Pancreas (tissue), 10 donors: ENCODE measurements around the gene IL18R1. TPM values are rescaled to one million over a fixed set of nuclear protein-coding genes. Genes with fewer than 3 reads are reported as not detected.

Experiments
- ATAC-seq, 4 donors: fragments of 200-7000 bp; cut with Tn5 transposase; one replicate each; pipeline versions ENCODE4 v1.8.0 to v1.9.1; 2020; ENCODE audit warnings: mild to moderate bottlenecking in 4 of 4, moderate library complexity in 4 of 4
- DNase-seq, 6 donors: peaks; one replicate each; pipeline ENCODE4 v3.0.0-alpha.2; 2020
- FAIRE-seq: peaks from 2 replicates; lab custom pipeline; 2012; peaks lifted over from hg19 to GRCh38; lab: Jason Lieb, UNC
- H3K27ac ChIP-seq, 4 donors: fragments of 200-600 bp; sonication (generic); 1 replicate in 3 of 4; 2 replicates in 1 of 4; pipeline versions ENCODE4 v1.5.0 to v1.8.0; 2020
- H3K27me3 ChIP-seq, 4 donors: fragments of 200-600 bp; one replicate each; pipeline ENCODE4 v1.8.0; 2021
- H3K36me3 ChIP-seq, 3 donors: fragments of 200-600 bp; sonication (generic) in 1 of 3; one replicate each; pipeline versions ENCODE4 v1.5.0 to v1.8.0; 2020 to 2021
- H3K4me1 ChIP-seq, 3 donors: fragments of 200-600 bp; one replicate each; pipeline ENCODE4 v1.8.0; 2021
- H3K4me3 ChIP-seq, 4 donors: fragments of 200-600 bp; sonication (generic) in 2 of 4; one replicate each; pipeline versions ENCODE4 v1.5.0 to v1.8.0; 2020 to 2021
- H3K9me3 ChIP-seq, 4 donors: fragments of 200-600 bp; one replicate each; pipeline ENCODE4 v1.8.0; 2021
- WGBS, 2 donors: extraction: QIAGEN DNeasy Blood & Tissue Kit; methylation state at CpG; one replicate each; pipeline ENCODE4 v1.1.7; 2013; 5-methylcytosine and 5-hydroxymethylcytosine counted together
- intact Hi-C, 3 donors: fragments of 100-400 bp; cut with DNase I; formaldehyde crosslinking; loops; one replicate each; pipeline versions ENCODE4 v1.11.1 to v1.14.2; 2022
- polyA plus RNA-seq, 2 donors: library from polyadenylated mRNA; stranded (reverse); fragments of 200-250 nt; gene quantifications; one replicate each; pipeline ENCODE4 v1.2.3, GENCODE V29; 2013
- total RNA-seq, 6 donors: library from RNA; stranded (reverse); fragmentation: NEBNext Ultra II Directional in 4 of 6; extraction: Animal tissue kit (Norgen Biotek cat#: 25700) in 4 of 6; gene quantifications; one replicate each; pipeline versions ENCODE4 v1.2.1 to v1.2.4, GENCODE V29; 2021 to 2023
- TF ChIP-seq, protein P1 (sequence below), 4 donors: fragments of 200-600 bp; sonication (generic) in 3 of 4; IDR thresholded peaks; one replicate each; pipeline versions ENCODE4 v1.5.0 to v1.8.0; 2021; ENCODE audit warnings: antibody characterized with exemption in 4 of 4
- donor health status: healthy with polysubstance abuse.
- donor health status: DM: no; HTN: no; CAD: no; lungs with moderate emphysema.
- donor health status: DM: no; HTN: no; CAD: no.
- donor health status: control.
- donor health status: control.
- donor health status: Bipolar disorder and iron deficiency.
- donor health status: DM: yes; HTN: yes; CAD: no.
- donor health status: DM: no; HTN: no; CAD: no.
- donor health status: DM: no; HTN: no; CAD: no.
- donor health status: DM: yes; HTN: yes; CAD: no.

The IL18R1 gene
- total and polyA plus RNA-seq, 8 donors, result 0.51 to 1.6 (median 0.91) TPM

DNA sequence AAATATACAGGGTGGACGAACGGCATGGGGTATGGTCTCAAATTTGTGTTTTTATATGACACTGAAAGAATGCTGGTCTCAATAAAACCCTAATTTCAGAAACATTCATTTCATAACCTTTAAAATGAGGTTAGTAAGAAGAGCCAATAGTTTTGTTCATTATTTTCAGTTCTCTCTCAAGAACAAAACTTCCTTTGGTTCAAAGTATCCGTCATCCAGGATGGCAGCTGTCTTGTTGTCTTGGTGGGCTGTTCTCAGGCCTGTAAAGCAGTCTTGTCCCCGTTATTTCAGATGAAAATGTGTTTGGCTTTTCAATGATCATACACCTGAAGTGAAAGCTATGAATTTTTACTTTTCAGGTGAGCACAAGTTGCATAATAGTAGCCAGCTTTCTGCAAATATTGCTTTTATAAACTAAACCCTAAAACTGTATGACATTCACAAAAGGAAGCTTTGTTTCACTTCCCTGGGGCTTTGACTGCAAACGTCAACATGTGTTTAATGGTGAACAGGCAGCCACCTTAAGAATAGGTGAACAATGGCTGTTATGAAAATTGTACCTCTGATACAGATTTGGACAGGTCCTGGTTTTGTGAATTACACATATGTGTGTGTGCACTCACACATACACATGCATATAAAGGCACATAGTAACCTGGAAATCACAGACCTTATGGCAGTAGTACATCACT is 70.0 kb downstream of the IL18R1 start:
- no peak overlapping the region for H3K4me3 ChIP-seq
- H3K9me3 ChIP-seq, result peaks cover 0 to 6% (median 0%) of the 10 kb centered on the region in 4 donors
- WGBS, 2 donors, result 52 to 58% methylated on average over 5 of the region's 5 CpGs
- DNase-seq (no peak), FAIRE-seq (no peak), ATAC-seq (no peak)
- H3K36me3 ChIP-seq, result no peaks in the 10 kb centered on the region
- no peaks in the 10 kb centered on the region for H3K4me1 ChIP-seq
- H3K27ac ChIP-seq, result no peak overlapping the region
- intact Hi-C loops, result no loop called here
- TF ChIP-seq, protein P1, sequence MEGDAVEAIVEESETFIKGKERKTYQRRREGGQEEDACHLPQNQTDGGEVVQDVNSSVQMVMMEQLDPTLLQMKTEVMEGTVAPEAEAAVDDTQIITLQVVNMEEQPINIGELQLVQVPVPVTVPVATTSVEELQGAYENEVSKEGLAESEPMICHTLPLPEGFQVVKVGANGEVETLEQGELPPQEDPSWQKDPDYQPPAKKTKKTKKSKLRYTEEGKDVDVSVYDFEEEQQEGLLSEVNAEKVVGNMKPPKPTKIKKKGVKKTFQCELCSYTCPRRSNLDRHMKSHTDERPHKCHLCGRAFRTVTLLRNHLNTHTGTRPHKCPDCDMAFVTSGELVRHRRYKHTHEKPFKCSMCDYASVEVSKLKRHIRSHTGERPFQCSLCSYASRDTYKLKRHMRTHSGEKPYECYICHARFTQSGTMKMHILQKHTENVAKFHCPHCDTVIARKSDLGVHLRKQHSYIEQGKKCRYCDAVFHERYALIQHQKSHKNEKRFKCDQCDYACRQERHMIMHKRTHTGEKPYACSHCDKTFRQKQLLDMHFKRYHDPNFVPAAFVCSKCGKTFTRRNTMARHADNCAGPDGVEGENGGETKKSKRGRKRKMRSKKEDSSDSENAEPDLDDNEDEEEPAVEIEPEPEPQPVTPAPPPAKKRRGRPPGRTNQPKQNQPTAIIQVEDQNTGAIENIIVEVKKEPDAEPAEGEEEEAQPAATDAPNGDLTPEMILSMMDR (IDR thresholded peaks at IDR 0.05), result no peak
- no peaks in the 10 kb centered on the region for H3K27me3 ChIP-seq

DNA sequence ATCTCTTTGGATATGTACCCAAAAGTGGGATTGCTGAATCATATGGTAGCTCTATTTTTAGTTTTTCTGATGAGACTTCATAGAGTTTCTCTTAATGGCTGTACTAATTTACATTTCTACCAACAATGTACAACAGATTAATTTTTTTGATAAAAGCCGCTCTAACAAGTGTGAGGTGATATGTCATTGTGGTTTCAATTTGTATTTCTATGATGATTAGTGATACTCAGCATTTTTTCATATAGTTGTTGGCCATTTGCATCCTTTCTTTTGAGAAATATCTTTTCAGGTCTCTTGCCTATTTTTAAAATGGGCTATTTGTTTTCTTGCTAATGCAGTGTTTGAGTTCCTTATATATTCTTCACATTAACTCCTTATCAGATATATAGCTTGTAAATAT is 71.7 kb downstream of the IL18R1 start:
- DNase-seq, result no peak
- no peak for FAIRE-seq
- Histone ChIP-seq H3K27me3 (no peaks in the 10 kb centered on the region), H3K4me1 (no peaks in the 10 kb centered on the region), H3K27ac (no peak overlapping the region), H3K36me3 (no peaks in the 10 kb centered on the region), H3K9me3 (peaks cover 0 to 6% (median 0%) of the 10 kb centered on the region in 4 donors), H3K4me3 (no peak overlapping the region)
- intact Hi-C loops, result no loop called here
- no peak for ATAC-seq
- TF ChIP-seq, protein P1 (IDR thresholded peaks at IDR 0.05), result no peak
- WGBS, 2 donors, result 41 to 47% methylated on average over 1 of the region's 1 CpG

DNA sequence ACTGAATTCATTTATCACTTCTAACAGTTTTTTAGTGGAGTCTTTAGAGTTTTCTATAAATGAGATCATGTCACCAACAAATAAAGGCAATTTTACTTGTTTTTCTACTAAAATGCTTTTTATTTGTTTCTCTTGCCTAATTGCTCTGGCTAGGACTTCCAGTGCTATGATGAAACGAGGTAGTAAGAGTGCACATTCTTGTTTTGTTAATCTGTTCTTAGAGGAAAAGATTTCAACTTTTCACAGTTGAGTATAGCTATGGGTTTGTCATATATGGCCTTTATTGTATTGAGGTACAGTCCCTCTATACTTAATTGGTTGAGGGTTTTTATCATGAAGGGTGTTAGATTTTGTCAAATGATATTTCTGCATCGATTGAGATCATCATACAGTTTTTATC is 73.0 kb downstream of the IL18R1 start:
- intact Hi-C loops, result no loop called here
- 50 to 62% methylated on average over 2 of the region's 2 CpGs for WGBS, 2 donors
- TF ChIP-seq, protein P1 (IDR thresholded peaks at IDR 0.05), result no peak
- no peak overlapping the region for H3K4me3 ChIP-seq
- H3K27ac ChIP-seq, result no peak overlapping the region
- no peaks in the 10 kb centered on the region for H3K27me3 ChIP-seq
- H3K4me1 ChIP-seq, result no peaks in the 10 kb centered on the region
- no peak for DNase-seq
- no peak for ATAC-seq
- FAIRE-seq, result no peak
- peaks cover 0 to 6% (median 0%) of the 10 kb centered on the region in 4 donors for H3K9me3 ChIP-seq
- H3K36me3 ChIP-seq, result no peaks in the 10 kb centered on the region

DNA sequence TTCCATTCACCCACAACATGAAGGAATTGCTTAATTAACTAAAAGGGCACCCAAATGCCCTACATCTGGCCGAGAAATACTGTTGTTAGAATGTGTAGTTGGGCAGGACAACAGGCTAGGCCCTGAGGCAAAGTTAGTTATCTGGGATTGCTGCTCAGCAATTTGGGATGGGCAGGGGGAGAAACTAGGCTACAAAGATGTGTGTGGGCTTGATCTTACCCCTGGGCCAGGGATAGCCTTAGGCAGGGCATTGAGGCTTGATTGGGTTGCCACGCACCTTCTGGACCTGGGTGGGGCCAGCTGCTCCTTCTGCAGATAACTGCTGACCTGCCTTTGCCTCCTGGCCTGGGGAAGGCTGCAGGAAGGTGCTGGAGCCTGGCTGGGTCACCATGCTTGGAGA is 76.8 kb downstream of the IL18R1 start:
- peaks cover 0 to 6% (median 0%) of the 10 kb centered on the region in 4 donors for H3K9me3 ChIP-seq
- H3K36me3 ChIP-seq, result no peaks in the 10 kb centered on the region
- no peak overlapping the region for H3K4me3 ChIP-seq
- WGBS, 2 donors, result 82 to 84% methylated on average over 2 of the region's 2 CpGs
- intact Hi-C loops, result no loop called here
- H3K27me3 ChIP-seq, result no peaks in the 10 kb centered on the region
- no peak overlapping the region for H3K27ac ChIP-seq
- no peak for ATAC-seq
- no peaks in the 10 kb centered on the region for H3K4me1 ChIP-seq
- DNase-seq, result no peak
- FAIRE-seq, result no peak
- TF ChIP-seq, protein P1 (IDR thresholded peaks at IDR 0.05), result no peak

DNA sequence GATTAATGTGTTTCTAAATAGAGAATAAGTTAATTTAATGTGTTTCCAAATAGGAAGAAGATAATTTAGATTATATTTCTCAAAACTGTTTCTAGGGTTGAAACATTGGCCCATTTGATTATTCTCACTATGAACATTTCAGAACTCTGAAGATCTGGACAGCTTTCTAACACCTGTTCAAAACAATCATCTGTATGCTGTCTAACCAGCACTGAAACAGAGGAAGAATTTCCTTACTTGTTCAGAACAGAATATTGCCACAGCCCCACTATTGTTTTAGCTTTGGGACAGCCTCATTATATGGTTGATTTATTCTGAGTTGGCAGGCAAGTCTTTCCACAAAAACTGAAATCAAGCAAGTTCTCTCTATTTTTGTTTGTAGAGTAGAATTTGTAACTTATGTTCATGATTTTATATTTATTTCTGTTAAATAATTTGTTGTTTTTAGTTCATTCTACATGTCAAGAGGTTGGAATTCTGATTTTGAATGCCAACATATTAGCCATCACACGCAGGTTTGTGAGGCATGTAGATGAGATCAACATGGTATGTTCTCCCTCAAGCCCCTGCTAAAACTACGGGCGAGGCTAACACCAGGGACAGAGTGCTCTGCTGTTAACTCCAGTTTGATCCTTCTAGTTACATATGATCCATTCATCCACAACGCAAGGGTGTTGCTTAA is 78.5 kb downstream of the IL18R1 start:
- Histone ChIP-seq H3K27ac (no peak overlapping the region), H3K4me3 (no peak overlapping the region), H3K27me3 (no peaks in the 10 kb centered on the region), H3K9me3 (no peaks in the 10 kb centered on the region), H3K36me3 (no peaks in the 10 kb centered on the region), H3K4me1 (no peaks in the 10 kb centered on the region)
- intact Hi-C loops, result no loop called here
- DNase-seq, result no peak
- TF ChIP-seq, protein P1 (IDR thresholded peaks at IDR 0.05), result no peak
- no peak for FAIRE-seq
- 83 to 91% methylated on average over 4 of the region's 4 CpGs for WGBS, 2 donors
- ATAC-seq, result no peak
